ENCODE data around the gene CDC5L.

The CDC5L gene

GRCh38 chr6:44480097-44480541 is 92.6 kb downstream of the CDC5L start:
- no peak for DNase-seq (ENCODE audit: low read depth)
- no peak overlapping the region for H3K4me3 ChIP-seq (ENCODE audit: low read length)
- no peak for TF ChIP-seq CTCF (conservative IDR thresholded peaks at IDR 0.05; ENCODE audit: low read depth, low read length)

- DNase-seq (ENCODE audit: low read depth): no peak
- H3K4me3 ChIP-seq (ENCODE audit: low read length): no peak overlapping the region
- TF ChIP-seq CTCF (conservative IDR thresholded peaks at IDR 0.05; ENCODE audit: low read depth, low read length): no peak
Measured at GRCh38 chr6:44481056-44481455, 93.5 kb downstream of the CDC5L start.

- DNase-seq (ENCODE audit: low read depth): no peak
- no peak overlapping the region for H3K4me3 ChIP-seq (ENCODE audit: low read length)
- TF ChIP-seq CTCF (conservative IDR thresholded peaks at IDR 0.05; ENCODE audit: low read depth, low read length): no peak
Measured at GRCh38 chr6:44481760-44482159, 94.3 kb downstream of the CDC5L start.

GRCh38 chr6:44485601-44486401 is 98.3 kb downstream of the CDC5L start:
- TF ChIP-seq CTCF (conservative IDR thresholded peaks at IDR 0.05; ENCODE audit: low read depth, low read length): no peak
- no peak overlapping the region for H3K4me3 ChIP-seq (ENCODE audit: low read length)
- DNase-seq (ENCODE audit: low read depth): no peak

- no peak overlapping the region for H3K4me3 ChIP-seq (ENCODE audit: low read length)
- no peak for DNase-seq (ENCODE audit: low read depth)
- TF ChIP-seq CTCF (conservative IDR thresholded peaks at IDR 0.05; ENCODE audit: low read depth, low read length): no peak
Measured at GRCh38 chr6:44487002-44487401, 99.5 kb downstream of the CDC5L start.

- no peak overlapping the region for H3K4me3 ChIP-seq (ENCODE audit: low read length)
- DNase-seq (ENCODE audit: low read depth): no peak
- TF ChIP-seq CTCF (conservative IDR thresholded peaks at IDR 0.05; ENCODE audit: low read depth, low read length): no peak
Measured at GRCh38 chr6:44487586-44487985, 100.1 kb downstream of the CDC5L start.

Data from retinal pigment epithelial cell (primary cell).